Limb (tissue), 2 donors: ENCODE results near the gene RICTOR.

Experiments used
- DNase-seq, 2 donors: peaks; one replicate each; pipeline ENCODE4 v3.0.0-alpha.2; 2016; ENCODE audit errors: extremely low spot score in 2 of 2

Gene RICTOR

DNA sequence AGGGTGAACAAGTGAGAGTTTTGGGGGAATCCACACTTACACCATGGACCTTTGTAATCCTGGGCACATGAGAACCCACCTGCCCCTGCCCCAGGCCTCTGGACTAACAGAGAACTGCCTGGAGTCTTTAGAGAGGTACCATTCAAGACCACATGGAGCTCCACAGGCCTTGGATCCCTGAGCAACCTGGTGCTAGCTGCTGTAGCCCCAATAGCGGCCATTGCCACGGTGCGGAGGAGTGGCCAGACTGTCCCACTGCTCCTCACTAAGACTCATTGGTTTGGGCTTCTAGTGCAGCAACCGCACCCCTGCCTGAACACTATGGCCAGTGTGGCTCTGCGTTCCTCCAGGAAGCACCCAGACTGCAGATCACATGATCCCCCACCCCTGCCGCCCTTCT is 182.6 kb downstream of the RICTOR start:
- DNase-seq = no peak

DNA sequence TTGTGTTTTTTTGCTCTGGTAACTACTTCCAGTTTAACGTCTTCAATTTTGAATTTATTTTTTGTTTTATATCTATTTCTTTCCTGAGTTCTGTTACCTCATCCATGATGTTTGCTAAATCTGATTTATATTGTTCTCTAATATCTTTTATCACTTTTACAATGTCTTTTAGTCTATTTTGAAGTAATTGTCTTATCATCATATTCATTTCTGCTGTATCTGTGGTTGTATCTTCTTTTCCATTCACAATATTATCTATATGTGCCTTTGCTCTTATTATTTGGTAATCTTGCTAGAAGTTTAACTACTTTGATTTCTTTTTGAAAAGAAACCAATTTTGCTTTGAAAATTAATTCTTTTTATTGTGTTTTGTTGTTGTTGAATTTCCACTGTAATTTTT is 184.8 kb downstream of the RICTOR start:
- no peak for DNase-seq

DNA sequence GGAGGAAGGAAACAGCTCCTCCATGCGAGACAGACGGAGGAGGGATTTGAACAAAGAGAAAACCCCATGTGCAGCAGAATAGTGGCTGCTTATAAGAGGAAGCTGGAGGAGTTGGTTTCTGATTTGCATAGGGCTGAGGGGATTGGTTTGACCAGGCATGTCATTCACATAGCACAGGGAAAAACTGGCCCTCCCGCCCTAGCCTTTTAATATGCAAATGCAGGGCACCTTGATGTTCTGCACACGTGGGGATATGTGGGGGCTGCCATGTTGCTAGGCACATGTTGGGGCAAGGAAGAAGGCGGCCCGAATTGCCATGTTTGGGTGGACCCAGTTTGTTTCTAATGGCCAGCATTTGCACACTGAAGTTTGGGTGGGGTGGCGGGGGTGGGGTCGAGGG is 186.2 kb downstream of the RICTOR start:
- DNase-seq = no peak
